Stimulated activated effector memory CD8-positive, alpha-beta T cell treated with anti-CD3 and anti-CD28 coated beads, Interleukin-12 subunit alpha, Interleukin-12 subunit beta, amount 100 ng/mL, for 72 hours (primary cell): Measurements from ENCODE around the gene ZNF341.
A peak's percentile ranks its signal among the peaks of the same experiment; 100 is the strongest.

Experiments
- ATAC-seq: fragments of 150-1000 bp; cut with Tn5 transposase; 2 replicates; pipeline ENCODE4 v1.10.0; 2021
- DNase-seq, 2 donors: peaks; one replicate each; pipeline ENCODE4 v3.0.0; 2021 to 2022; ENCODE audit warnings: low spot score in 2 of 2
- H3K27ac Mint-ChIP-seq: one replicate; pipeline ENCODE4 v1.8.0; 2022; ENCODE audit warnings: mild to moderate bottlenecking, mixed read lengths
- H3K36me3 Mint-ChIP-seq: one replicate; pipeline ENCODE4 v1.8.0; 2022; ENCODE audit warnings: mild to moderate bottlenecking, mixed read lengths
- H3K4me1 Mint-ChIP-seq: one replicate; pipeline ENCODE4 v1.8.0; 2022; ENCODE audit warnings: mixed read lengths
- H3K4me3 Mint-ChIP-seq: one replicate; pipeline ENCODE4 v1.8.0; 2022; ENCODE audit warnings: mild to moderate bottlenecking, mixed read lengths
- H3K9me3 Mint-ChIP-seq: one replicate; pipeline ENCODE4 v1.8.0; 2022; ENCODE audit warnings: mixed read lengths

The ZNF341 gene

DNA sequence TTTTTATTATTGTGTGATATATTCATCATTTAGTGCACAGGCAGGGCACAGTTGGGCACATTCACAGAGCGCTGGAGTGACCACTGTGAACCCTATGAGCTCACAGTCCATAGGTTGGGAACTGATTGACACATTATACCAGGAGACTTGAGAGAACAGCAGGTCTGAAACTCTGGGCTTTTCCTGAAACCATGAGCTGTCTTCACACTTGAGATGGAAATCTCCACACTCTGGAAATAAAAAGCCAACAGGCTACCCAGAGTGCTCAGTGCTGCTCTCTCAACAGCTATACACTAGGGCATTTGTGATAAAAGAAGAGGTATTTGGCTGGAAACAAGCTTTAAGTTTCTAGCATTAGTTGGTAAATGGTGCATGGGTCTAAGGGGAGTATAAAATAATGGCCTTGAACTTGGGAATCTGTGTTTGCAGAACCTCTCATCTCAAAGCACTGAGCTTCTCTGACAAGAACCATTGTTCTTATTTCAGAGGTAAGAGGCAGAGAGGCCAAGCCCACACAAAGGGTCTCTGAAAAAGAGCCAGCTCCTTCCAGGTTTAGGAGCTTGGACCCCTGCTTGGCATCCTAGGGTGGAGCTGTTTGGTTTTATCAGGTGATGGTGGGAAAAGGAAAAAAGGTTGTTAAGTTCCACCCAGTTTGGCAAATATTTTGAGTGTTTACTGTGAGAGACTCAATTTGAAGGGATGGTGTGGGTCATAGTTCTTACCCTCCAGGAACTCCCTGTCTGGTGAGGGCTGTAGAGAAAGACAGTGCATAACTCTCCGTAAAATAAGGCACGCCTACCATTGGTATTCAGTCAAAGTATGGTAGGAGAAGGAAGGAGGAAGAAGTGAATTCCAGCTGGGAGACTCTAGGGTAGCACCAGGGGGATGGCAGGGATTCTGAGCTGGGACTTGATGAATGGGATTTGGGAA, 93.8 kb downstream of the ZNF341 start:
- no peaks in the 10 kb centered on the region for H3K9me3 Mint-ChIP-seq
- ATAC-seq = no peak
- H3K27ac Mint-ChIP-seq = peak overlapping the region; percentile 40
- H3K4me3 Mint-ChIP-seq = no peak overlapping the region
- DNase-seq = no peak
- H3K4me1 Mint-ChIP-seq = peaks cover 71% of the 10 kb centered on the region
- H3K36me3 Mint-ChIP-seq = peaks cover 14% of the 10 kb centered on the region

DNA sequence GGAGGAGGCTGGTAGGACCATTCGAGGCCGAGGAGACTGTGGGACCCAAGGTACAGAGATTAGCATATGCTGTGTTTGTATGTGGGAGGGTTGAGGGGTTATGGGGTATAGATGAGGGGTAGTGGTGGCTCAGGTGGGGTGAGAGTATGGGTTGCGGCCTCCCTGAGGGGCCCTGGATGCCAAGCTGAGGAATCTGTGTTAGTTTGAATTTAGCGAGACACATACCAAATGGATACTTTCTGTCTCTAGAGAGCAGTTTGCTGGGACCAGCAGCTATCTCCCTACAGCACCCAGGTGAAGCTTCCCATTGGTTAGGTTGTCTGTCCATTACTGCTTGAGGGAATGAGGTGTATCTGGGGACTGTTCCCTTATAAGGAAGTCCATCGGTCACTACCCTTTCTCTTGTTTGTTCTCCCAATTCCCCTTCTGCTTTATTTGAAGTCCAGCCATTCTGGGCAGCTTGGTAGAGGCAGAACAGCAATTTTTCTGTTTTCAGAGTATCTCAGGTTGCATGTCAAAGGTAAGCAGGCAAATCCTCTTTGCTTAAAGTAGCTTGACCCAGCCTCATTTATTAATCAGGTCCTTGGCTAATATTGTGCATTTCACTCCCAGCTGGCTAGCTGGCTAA, 94.6 kb downstream of the ZNF341 start:
- Mint-ChIP-seq H3K27ac (peak overlapping the region; percentile 68), H3K4me1 (peaks cover 76% of the 10 kb centered on the region), H3K36me3 (peaks cover 15% of the 10 kb centered on the region), H3K9me3 (no peaks in the 10 kb centered on the region), H3K4me3 (no peak overlapping the region)
- ATAC-seq (no peak), DNase-seq (no peak)

DNA sequence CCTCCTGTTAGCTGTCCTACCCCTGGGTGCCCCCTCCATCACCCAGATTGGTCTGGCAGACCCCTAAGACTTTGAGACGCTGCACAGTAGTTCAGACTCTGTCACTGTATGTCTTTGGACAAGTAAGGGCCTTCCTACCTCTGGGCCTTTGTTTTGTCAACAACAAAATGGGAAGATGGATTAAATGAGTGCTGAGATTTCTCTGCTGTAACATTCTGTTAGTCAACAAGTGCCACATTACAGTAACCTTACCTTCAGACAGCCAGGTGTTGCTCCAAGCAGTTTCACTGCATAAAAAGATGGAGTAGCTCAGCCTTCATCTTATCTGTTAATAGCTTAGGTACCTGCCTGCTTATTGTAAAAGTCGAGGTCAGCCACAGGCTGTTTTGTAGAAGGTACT, 95.3 kb downstream of the ZNF341 start:
- H3K4me3 Mint-ChIP-seq = no peak overlapping the region
- no peak for DNase-seq
- no peaks in the 10 kb centered on the region for H3K9me3 Mint-ChIP-seq
- H3K27ac Mint-ChIP-seq = peak overlapping the region; percentile 68
- no peak for ATAC-seq
- peaks cover 83% of the 10 kb centered on the region for H3K4me1 Mint-ChIP-seq
- H3K36me3 Mint-ChIP-seq = peaks cover 16% of the 10 kb centered on the region

DNA sequence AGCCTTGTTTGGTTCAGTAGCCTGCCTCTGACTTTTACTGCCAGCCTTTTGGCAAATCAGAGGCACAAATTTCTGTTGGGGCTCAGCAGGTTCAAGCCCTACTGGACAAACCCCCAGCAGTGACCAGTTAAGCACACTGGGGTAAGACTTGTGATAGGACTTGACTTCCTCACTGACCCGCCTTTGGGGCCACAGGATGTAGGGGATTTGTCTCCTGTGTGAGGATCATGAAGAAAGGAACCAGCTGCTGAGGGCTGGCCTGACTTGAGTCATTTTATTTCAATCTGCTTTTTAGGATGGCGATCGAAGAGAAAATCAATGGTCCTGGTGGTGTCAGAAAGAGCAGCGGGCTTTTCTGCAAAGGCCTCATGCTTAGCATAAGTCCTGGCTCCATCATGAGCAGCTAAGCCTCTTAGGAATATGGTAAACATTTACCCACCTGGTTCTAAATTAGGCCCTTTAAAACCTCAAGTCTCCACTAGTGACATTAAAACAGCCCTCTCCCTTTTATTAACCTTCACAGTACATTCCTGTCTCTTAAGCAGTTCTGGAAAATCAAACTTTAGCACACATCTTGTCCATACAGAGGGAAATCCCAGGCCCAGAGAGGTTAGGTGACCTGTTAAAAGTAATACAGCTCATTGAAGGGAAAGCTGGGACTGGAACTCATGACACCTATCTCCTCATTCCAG, 96.0 kb downstream of the ZNF341 start:
- no peak overlapping the region for H3K4me3 Mint-ChIP-seq
- H3K4me1 Mint-ChIP-seq = peaks cover 82% of the 10 kb centered on the region
- H3K9me3 Mint-ChIP-seq = no peaks in the 10 kb centered on the region
- ATAC-seq = no peak
- DNase-seq = no peak
- H3K27ac Mint-ChIP-seq = peak overlapping the region; percentile 68
- H3K36me3 Mint-ChIP-seq = peaks cover 22% of the 10 kb centered on the region

DNA sequence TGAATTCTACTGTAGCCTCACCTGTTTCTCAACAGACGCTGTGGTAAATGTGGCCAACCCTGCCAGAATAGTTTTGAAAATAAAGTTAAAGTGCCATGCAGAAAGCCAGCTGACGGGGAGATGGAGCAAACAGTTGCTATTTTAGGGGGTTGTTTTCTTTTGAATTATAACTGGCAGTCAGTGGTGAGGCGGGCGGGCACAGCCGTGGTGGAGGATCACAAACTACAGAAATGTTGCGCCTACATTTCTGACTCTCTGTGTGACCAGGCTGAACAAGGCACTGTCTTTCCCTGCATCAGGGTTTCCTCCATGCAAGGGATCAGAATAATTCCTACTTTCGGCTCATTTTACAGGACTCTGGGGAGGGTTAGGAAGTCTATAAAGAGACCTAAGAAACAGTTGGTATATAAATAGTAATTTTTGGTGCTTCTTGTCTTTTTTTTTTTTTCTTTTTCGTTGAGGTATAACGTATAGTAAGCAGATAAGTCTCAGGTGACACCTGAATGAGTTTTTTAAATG, 96.6 kb downstream of the ZNF341 start:
- Mint-ChIP-seq H3K27ac (peak overlapping the region; percentile 68), H3K4me3 (no peak overlapping the region), H3K9me3 (no peaks in the 10 kb centered on the region), H3K4me1 (peaks cover 87% of the 10 kb centered on the region), H3K36me3 (peaks cover 28% of the 10 kb centered on the region)
- ATAC-seq = no peak
- no peak for DNase-seq

DNA sequence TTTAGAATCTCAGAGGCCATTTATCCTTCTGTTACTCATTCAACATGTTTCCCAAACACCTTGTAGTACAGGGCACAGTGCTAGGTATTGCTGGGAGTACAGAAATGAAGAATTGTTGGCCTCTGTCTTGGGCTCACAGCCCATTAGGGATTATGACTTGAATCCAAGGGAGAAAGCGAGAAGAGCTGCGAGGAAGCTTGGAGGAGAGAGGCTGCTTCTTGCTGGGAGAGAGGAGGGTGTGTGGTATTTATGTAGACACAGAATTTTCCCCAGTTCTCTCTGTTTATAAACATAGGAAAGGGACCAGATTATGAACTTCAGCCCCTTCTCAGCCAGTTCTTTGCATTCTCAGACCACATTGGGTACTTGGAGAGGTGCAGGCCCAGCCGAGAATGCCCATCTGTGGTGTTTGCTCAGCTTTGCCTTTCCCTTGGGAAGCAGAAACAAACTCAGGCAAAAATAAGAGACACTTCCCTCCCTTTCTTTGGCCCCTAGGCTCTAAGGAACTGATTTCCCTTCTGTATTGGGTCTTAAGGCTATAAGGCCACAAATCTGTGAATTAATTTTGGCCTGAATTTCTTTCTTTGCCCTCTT, 97.3 kb downstream of the ZNF341 start:
- Mint-ChIP-seq H3K9me3 (no peaks in the 10 kb centered on the region), H3K27ac (peak overlapping the region; percentile 68), H3K4me3 (no peak overlapping the region), H3K4me1 (peaks cover 92% of the 10 kb centered on the region), H3K36me3 (peaks cover 26% of the 10 kb centered on the region)
- no peak for DNase-seq
- no peak for ATAC-seq

DNA sequence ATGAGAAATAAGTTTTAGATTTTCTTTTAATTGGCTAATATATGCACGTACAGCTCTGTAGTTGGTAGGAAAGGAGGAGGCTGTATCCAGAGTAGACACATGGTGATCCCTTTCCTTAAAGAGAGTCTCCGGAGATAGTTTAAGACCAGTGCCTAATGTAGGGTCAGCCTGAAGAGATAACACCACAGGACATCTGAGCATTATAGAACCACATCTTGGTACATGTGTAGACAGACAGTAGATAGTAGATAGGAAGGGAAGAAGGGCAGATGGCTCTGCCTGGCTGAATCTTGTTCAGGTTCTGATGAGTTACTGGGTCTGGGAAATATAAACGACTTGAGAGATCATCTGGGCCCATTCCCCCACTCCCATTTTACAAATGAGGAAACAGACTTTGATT, 97.8 kb downstream of the ZNF341 start:
- Mint-ChIP-seq H3K9me3 (no peaks in the 10 kb centered on the region), H3K4me1 (peaks cover 90% of the 10 kb centered on the region), H3K36me3 (peaks cover 29% of the 10 kb centered on the region), H3K27ac (peak overlapping the region; percentile 68), H3K4me3 (no peak overlapping the region)
- DNase-seq (no peak), ATAC-seq (no peak)

DNA sequence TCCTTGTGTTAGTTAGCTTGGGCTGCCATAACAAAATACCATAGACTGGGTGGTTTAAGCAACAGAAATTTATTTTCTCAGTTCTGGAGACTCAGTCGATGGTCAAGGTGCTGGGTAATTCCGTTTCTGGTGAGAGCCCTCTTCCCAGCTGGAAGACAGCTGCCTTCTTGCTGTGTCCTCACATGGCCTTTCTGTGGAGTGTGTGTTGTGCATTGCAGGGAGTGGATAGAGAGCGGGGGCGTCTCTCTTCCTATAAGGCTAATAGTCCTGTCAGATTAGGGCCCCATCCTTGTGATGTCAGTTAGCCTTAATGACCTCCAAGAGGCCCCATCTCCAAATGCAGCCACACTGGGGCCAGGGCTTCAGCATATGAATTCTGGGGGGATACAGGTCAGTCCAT, 98.6 kb downstream of the ZNF341 start:
- Mint-ChIP-seq H3K36me3 (peaks cover 36% of the 10 kb centered on the region), H3K9me3 (no peaks in the 10 kb centered on the region), H3K4me3 (no peak overlapping the region), H3K27ac (peak overlapping the region; percentile 68), H3K4me1 (peaks cover 89% of the 10 kb centered on the region)
- no peak for ATAC-seq
- no peak for DNase-seq

DNA sequence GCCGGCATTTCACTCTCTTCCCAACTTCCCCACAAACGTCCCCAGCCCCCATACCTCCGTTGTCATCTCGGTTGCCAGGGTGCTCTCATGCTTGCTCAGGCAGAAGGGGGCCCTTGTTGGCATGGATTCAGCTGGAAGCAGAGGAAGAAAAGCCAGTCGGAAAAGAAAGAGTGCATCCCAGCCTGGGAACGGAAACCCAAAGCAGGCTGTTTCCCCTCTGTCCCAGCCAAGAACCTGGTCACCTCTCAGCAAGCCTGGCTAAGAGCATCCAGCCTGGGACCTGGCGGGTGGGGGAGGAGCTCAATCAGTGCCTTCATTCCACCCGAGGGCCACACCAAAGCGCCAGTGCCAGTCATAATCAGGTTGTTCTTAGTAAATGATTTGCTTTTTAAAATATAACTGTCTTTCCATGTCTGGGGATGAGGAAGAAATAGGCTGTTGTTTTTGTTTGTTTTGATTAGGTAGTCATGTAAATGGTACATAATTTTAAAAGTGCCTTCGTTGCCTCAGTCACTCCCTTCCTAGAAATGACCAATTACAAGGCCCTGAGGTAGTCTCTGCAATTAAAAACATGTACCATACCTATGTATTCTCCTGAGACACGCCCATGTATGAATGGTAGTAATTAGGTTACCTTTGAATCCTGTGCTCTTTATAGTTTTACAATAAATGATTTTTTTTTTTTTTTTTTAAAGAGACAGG, 100.5 kb downstream of the ZNF341 start:
- Mint-ChIP-seq H3K27ac (no peak overlapping the region), H3K4me3 (no peak overlapping the region), H3K36me3 (peaks cover 53% of the 10 kb centered on the region), H3K4me1 (peaks cover 90% of the 10 kb centered on the region), H3K9me3 (no peaks in the 10 kb centered on the region)
- ATAC-seq (no peak), DNase-seq (no peak)

DNA sequence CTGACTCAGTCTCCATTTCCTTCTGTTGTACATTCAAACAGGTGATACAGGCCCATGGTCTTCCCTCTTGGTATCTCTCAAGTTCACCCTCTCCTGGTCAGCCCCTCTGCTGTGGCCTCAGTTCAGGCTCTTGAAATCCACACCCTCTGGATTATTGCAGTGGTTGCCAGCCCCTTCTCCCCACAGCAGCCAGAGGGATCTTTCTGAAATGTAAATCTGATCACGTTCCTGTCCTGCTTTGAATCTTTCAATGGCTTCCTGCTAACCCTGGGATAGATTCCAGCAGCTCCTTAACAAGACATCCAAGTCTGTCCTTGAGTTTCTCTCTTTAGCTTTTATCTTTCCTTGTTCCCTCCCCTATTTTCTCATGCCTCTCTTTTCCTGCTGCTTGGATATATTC, 101.5 kb downstream of the ZNF341 start:
- H3K4me3 Mint-ChIP-seq = no peak overlapping the region
- ATAC-seq = no peak
- H3K36me3 Mint-ChIP-seq = peaks cover 53% of the 10 kb centered on the region

DNA sequence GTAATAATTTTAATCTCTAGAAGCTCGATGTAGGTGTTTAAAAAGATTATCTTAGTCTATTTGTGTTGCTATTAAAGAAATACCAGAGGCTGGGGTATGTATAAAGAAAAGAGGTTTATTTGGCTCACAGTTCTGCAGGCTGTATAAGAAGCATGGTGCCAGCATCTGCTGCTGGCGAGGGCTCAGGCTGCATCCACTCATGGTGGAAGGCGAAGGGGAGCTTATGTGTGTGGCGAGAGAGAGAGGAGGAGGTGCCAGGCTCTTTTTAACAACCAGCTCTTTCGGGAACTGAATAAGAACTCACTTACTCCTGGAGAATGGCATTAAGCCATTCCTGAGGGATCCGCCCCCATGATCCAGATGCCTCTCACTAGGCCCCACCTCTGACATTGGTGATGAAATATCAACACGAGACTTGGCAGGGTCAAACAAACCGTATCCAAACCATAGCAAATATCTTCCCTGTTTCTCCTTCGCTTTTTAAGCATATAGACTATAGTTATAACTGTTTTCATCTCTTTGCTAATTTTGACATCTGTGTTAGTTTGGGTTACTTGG, 103.9 kb downstream of the ZNF341 start:
- peaks cover 86% of the 10 kb centered on the region for H3K4me1 Mint-ChIP-seq
- peaks cover 56% of the 10 kb centered on the region for H3K36me3 Mint-ChIP-seq
- H3K4me3 Mint-ChIP-seq = no peak overlapping the region
- H3K27ac Mint-ChIP-seq = no peak overlapping the region
- ATAC-seq = no peak
- no peak for DNase-seq
- H3K9me3 Mint-ChIP-seq = no peaks in the 10 kb centered on the region

More for the DNA sequence above, 101.5 kb downstream of the ZNF341 start:
- Mint-ChIP-seq H3K4me1 (peaks cover 90% of the 10 kb centered on the region), H3K27ac (peak overlapping the region; percentile 5), H3K9me3 (no peaks in the 10 kb centered on the region)
- no peak for DNase-seq

DNA sequence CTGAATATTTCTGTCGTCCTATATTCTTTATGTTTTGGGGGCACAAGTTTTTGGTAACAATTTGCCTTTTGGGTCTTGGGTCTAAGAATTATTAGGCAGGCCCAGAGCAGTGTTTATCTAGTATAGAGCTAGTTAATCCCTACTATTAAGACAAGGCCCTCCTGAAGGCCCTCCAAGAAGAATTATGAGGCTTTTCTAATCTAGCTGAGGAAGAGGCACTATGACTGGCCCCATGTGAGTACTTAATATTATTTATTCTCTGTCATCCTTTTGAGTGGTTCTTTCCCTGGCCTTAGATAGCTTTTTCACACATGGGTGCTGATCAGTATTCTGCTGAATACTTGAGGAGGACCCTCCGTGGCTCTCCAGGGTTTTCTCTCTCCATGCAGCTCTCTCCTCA, 104.5 kb downstream of the ZNF341 start:
- Mint-ChIP-seq H3K4me3 (no peak overlapping the region), H3K27ac (peak overlapping the region; percentile 91), H3K36me3 (peaks cover 56% of the 10 kb centered on the region), H3K4me1 (peaks cover 88% of the 10 kb centered on the region), H3K9me3 (no peaks in the 10 kb centered on the region)
- ATAC-seq (no peak), DNase-seq (no peak)

DNA sequence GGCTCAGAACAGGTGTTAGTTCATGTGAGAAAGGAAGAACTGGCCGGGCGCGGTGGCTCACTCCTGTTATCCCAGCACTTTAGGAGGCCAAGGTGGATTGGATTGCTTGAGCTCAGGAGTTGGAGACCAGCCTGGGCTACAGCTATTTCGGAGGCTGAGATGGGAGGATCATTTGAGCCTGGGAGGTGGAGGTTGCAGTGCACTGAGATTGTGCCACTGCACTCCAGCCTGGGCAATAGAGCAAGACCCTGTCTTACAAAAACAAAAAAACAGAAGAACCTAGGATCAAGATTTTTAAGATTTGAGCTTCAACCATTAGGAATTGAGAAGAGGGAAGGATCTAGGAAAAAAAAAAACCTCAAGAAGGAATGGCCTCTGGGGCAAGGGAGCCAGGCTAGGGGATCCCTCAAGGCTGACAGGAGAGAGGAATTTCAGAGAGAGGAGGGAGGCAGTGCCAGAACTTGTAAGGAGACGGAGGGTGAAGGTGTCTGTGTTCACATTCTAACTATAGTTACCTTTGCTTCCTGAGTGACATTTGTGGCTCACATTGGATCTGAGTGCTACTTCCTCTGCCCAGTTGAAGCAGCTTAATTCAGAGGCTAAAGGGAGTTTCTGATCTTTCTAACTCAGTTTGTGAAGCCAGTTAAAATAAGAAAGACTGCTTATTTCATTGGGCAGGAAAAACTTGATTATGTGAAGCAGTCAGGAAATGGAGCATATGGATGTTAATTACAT, 105.5 kb downstream of the ZNF341 start:
- Mint-ChIP-seq H3K4me1 (peaks cover 88% of the 10 kb centered on the region), H3K9me3 (no peaks in the 10 kb centered on the region), H3K36me3 (peaks cover 53% of the 10 kb centered on the region), H3K27ac (peak overlapping the region; percentile 91), H3K4me3 (no peak overlapping the region)
- ATAC-seq (no peak), DNase-seq (no peak)
